GM12801 (cell line): ENCODE measurements around the gene PHF1.

Experiments used
- CTCF ChIP-seq: IDR thresholded peaks from one replicate; pipeline ENCODE4 v1.5.1; 2011; ENCODE audit warnings: control low read depth; ENCODE audit not compliant: insufficient read length; ENCODE audit errors: extremely low read depth

Gene PHF1

GRCh38 chr6:33432546-33432945 is 21.7 kb downstream of the PHF1 start:
- no peak for TF ChIP-seq CTCF

- TF ChIP-seq CTCF, result no peak
Measured at GRCh38 chr6:33433001-33433543, 22.3 kb downstream of the PHF1 start.

- no peak for TF ChIP-seq CTCF
Measured at GRCh38 chr6:33433544-33434191, 22.9 kb downstream of the PHF1 start.

GRCh38 chr6:33434961-33435360 is 24.1 kb downstream of the PHF1 start:
- TF ChIP-seq CTCF, result no peak

GRCh38 chr6:33437666-33438065 is 26.9 kb downstream of the PHF1 start:
- TF ChIP-seq CTCF, result no peak

- no peak for TF ChIP-seq CTCF
Measured at GRCh38 chr6:33438978-33439594, 28.3 kb downstream of the PHF1 start.

GRCh38 chr6:33439956-33440648 is 29.3 kb downstream of the PHF1 start:
- no peak for TF ChIP-seq CTCF
